HG03159 (cell line): ENCODE results near the gene NRP1.
"Not testable (repeated sequence)": the region's sequence is repeated elsewhere in the genome, so short reads cannot be mapped to it uniquely, and the experiment has no call there.

Experiments
- ATAC-seq: cut with Tn5 transposase; IDR thresholded peaks from one replicate; pipeline ENCODE4 v1.9.1; 2021; ENCODE audit warnings: mild to moderate bottlenecking, moderate library complexity; ENCODE audit not compliant: unreplicated experiment

Gene NRP1

DNA sequence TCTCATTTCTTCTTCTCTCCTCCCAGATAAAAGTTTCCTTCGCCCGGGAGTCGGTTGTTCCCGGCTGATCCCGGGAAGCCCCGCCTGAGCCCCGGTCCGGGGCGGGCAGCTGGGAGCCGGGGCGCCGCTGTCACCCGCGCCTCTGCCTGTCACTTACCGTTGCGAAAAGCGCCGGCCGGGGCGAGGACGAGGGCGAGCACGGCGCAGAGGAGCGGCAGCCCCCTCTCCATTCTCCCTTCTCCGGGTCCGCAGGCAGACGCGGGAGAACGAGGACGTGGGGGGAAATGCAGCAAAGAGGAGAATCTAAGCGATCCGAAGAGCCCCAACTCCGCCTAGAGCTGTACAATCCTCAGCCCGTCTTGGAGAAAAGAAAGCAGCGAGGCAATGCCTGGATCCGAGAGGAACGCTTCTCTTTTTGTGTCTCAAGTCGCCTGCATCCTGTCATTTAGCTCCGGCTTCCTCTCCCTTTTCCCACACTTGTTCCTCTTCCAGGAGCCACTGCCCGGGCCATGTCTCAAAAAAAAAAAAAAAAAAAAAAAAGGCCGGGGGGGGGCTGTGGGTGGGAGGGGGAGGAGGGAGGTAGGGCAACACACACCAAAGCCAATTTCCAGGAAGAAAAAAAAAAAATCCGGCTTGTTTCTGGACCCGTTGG lies at the start of gene NRP1:
Gene NRP1, minus strand, starts transcription at position 515 of the 652 bp plus-strand sequence. Its CDS starts 285 bp downstream, at position 230.
- ATAC-seq = peak; percentile 27

- ATAC-seq = not testable (repeated sequence)
Observed at GRCh38 chr10:33384201-33384600, 49.7 kb upstream of the NRP1 start.

GRCh38 chr10:33382921-33383713 lies 48.6 kb upstream of the NRP1 start:
- ATAC-seq = no peak

DNA sequence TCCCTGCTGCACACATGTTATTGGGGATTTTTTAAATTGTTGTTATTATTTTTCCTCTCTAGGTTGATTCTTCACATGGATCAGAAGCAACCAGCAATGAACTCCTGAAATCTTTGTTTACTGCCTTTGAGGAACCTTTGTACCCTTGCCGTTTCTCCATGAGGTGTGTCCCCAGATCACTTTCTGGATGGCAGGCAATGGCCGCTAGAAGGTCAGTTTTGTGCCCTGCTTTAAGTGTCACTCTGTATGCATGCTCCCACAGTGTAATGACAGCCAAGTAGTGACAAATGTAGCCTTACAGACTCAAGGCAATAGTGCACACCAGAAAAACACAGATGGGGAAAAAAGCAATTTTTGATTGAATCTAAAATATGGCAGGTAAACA lies 47.7 kb upstream of the NRP1 start:
- ATAC-seq = no peak

- no peak for ATAC-seq
Observed at GRCh38 chr10:33381451-33382215, 47.2 kb upstream of the NRP1 start.

DNA sequence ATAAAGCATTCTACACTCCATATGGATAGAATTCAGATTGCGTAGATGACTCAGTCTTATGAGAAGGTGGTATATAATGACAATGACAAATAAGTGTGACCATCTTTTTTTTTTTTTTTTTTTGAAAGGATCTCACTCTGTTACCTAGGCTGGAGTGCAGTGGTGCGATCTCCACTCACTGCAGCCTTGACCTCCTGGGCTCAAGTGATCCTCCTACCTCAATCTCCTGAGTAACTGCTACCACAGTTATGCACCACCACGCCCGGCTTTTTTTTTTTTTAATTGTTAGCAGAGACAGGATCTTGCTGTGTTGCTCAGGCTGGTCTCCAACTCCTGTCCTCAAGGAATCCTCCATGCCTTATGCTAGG lies 43.2 kb upstream of the NRP1 start:
- ATAC-seq = no peak

DNA sequence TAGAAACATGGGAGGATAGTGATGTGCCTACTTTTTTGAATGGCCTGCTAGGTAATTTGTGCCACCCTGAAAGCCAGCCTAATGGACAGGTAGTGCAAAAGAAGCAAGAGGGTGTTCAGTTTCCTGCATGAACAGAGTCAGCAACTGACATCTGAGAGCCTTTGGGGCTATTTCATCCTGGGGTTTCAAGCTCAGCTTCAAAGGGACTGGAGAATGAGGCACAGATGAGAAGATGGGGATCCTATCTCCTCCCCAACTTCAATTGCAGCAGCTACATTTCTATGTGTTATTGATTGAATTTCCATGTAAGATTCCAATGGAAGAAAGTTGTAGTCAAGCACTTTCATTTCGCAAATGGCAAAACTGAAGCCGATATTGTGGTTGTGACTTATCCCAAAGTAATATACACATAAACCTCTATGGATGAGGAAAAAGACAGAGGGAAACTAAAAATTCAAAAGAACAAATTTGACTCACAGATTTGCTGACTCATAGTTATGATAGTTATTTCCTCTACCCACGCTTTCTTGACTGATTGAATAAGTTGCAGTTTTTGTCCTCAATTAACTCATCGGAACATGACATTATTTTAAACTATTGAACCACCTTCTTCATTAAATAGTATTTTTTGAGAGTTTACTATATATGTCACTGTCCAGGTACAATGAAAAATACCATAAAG lies 42.6 kb upstream of the NRP1 start:
- no peak for ATAC-seq

GRCh38 chr10:33376476-33376875 lies 42.0 kb upstream of the NRP1 start:
- ATAC-seq = no peak

DNA sequence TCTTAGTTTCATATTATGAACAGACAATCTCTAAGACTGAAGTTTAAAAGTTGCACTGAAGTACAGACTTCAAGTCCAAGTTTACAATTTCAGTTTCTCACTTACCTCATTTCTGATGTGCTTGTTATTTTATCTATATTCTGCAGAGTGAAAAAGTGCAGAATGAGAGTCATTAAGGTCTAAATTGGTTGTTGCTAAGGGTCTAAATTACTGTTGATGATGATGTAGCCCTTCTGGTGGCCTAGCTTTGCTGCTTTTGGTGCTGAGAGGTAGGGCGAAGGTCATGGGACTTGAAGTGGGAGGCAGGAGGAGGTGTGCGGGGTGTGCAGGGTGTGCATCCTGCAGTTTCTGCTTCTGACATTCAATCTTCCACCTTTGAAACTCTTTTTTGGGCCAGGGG lies 38.8 kb upstream of the NRP1 start:
- no peak for ATAC-seq

DNA sequence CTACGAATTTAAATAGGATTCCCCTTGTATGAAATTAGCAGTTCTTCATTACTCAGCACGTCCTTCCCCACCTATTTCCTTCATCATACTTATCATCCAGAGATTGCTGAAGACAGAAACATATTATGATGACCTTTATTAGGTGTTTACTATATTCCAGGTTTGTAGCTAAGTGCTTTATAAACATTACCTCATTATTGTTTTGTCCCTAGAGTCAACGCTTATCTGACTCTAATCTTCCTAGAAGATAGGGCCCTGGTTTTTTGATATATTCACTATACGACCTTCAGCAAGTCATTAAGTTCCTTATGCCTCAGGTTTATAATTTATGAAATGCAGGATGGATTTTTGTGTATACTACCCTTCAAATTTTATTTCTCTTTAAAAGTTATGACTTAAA lies 36.8 kb upstream of the NRP1 start:
- no peak for ATAC-seq

DNA sequence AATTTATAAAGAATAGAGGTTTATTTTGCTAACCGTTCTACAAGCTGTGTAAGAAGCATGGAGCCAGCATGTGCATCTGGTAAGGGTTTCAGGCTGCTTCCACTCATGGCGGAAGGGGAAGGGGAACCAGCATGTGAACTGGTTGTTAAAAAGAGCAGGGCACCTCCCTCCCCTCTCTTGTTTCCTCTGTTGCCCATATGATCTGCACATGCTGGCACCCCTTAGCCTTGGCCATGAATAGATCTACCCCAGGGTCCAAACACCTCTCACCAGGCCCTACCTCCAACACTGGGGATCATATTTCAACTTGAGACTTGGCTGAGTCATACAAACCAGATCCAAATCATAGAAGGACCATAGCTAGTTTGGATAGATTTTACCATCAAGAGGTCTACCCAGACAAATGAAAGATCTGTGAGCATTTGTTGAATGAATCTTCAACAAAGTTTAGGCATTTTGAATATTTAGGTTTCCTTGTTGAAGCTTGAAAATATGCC lies 36.0 kb upstream of the NRP1 start:
- ATAC-seq = no peak

GRCh38 chr10:33368086-33368485 lies 33.6 kb upstream of the NRP1 start:
- ATAC-seq = no peak

- no peak for ATAC-seq
Observed at GRCh38 chr10:33365871-33366411, 31.5 kb upstream of the NRP1 start.

DNA sequence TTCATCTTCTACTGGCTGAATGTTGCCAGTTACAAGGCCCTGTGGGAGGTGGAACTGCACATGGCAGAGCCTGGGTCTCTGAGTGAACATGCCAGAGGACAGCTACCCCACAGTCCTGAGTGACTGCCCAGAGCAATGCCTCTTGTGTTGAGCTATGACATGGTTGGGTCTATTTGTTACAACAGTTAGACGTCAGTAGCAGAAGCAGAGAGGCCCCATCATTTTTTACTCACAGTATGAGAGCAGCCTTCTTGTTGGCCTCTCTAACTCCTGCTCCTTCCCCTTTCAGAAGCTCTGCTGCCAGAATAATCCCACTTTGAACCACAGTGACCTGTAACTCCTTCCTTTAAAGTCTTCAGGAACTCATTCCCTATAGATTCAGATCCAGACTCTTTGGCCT lies 30.8 kb upstream of the NRP1 start:
- ATAC-seq = no peak

DNA sequence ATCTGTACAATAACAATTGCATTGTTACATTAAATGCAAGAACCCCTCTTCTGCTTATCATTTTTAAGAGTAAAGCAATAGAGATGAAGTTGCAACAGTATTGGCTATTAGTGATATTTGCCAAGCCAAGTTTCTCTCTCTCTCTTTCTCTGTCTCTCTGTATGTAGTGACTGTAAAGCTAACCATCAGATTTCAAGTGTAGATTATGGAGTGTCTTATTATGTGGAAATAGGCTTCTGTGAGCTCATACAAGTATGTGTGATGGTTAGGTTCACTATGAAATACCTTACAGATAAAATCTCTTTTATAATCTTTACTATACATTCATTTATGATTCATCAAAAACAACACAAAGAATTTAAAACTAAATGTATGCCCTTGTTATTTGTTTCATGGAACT lies 28.6 kb upstream of the NRP1 start:
- no peak for ATAC-seq

GRCh38 chr10:33358016-33358415 lies 23.5 kb upstream of the NRP1 start:
- ATAC-seq = no peak

- ATAC-seq = no peak
Observed at GRCh38 chr10:33355274-33355673, 20.8 kb upstream of the NRP1 start.

GRCh38 chr10:33353853-33354252 lies 19.4 kb upstream of the NRP1 start:
- no peak for ATAC-seq

GRCh38 chr10:33353334-33353733 lies 18.9 kb upstream of the NRP1 start:
- ATAC-seq = no peak

GRCh38 chr10:33352615-33353014 lies 18.1 kb upstream of the NRP1 start:
- no peak for ATAC-seq

- no peak for ATAC-seq
Observed at GRCh38 chr10:33352175-33352574, 17.7 kb upstream of the NRP1 start.
